HEK293T (cell line): ENCODE data around the gene CHMP4B.

Experiments
- CTCF ChIA-PET: fragments of 350-600 bp; formaldehyde crosslinking; extraction: SDS; loops from one replicate; lab custom pipeline; 2021; ENCODE audit warnings: antibody characterized with exemption, inconsistent platforms; lab: Yijun Ruan, JAX
- POLR2A ChIA-PET: fragments of 350-600 bp; formaldehyde crosslinking; extraction: SDS; loops from one replicate; lab custom pipeline; 2020; ENCODE audit warnings: antibody characterized with exemption, inconsistent platforms; lab: Yijun Ruan, JAX
- DNase-seq: peaks from one replicate; pipeline ENCODE4 v3.0.0; 2012; ENCODE audit warnings: mixed read lengths; ENCODE audit errors: extremely low spot score
- ARNT ChIP-seq: fragments of 450-650 bp; IDR thresholded peaks from 2 replicates; pipeline ENCODE4 v1.6.1; 2017; ENCODE audit warnings: mild to moderate bottlenecking
- BHLHE40 ChIP-seq: fragments of 450-650 bp; IDR thresholded peaks from 2 replicates; pipeline ENCODE4 v1.6.1; 2016; ENCODE audit warnings: mild to moderate bottlenecking, moderate library complexity, borderline replicate concordance
- CTBP1 ChIP-seq: fragments of 450-650 bp; IDR thresholded peaks from 2 replicates; pipeline ENCODE4 v1.6.1; 2016; ENCODE audit warnings: borderline replicate concordance
- ELF4 ChIP-seq: fragments of 450-650 bp; IDR thresholded peaks from 2 replicates; pipeline ENCODE4 v1.6.1; 2017; ENCODE audit warnings: antibody characterized with exemption
- FOXA1 ChIP-seq: fragments of 450-650 bp; IDR thresholded peaks from 2 replicates; pipeline ENCODE4 v1.6.1; 2016; ENCODE audit warnings: mild to moderate bottlenecking
- FOXK2 ChIP-seq: fragments of 450-650 bp; IDR thresholded peaks from 2 replicates; pipeline ENCODE4 v1.6.1; 2016; ENCODE audit warnings: mild to moderate bottlenecking
- FOXM1 ChIP-seq: fragments of 450-650 bp; IDR thresholded peaks from 2 replicates; pipeline ENCODE4 v1.6.1; 2017; ENCODE audit warnings: mild to moderate bottlenecking, borderline replicate concordance
- HDGF ChIP-seq: fragments of 450-650 bp; IDR thresholded peaks from 2 replicates; pipeline ENCODE4 v1.6.1; 2017; ENCODE audit warnings: antibody characterized with exemption, borderline replicate concordance
- L3MBTL2 ChIP-seq: fragments of 450-650 bp; conservative IDR thresholded peaks from 2 replicates; pipeline ENCODE4 v1.6.1; 2016; ENCODE audit warnings: mild to moderate bottlenecking
- LEF1 ChIP-seq: fragments of 450-650 bp; IDR thresholded peaks from 2 replicates; pipeline ENCODE4 v1.6.1; 2017; ENCODE audit warnings: mild to moderate bottlenecking, borderline replicate concordance
- NFRKB ChIP-seq: fragments of 450-650 bp; IDR thresholded peaks from 2 replicates; pipeline ENCODE4 v1.6.1; 2016; ENCODE audit warnings: mild to moderate bottlenecking, moderate library complexity
- SP1 ChIP-seq: fragments of 450-650 bp; IDR thresholded peaks from 2 replicates; pipeline ENCODE4 v1.6.1; 2017
- SUZ12 ChIP-seq: fragments of 450-650 bp; IDR thresholded peaks from 2 replicates; pipeline ENCODE4 v1.6.1; 2016; ENCODE audit warnings: mild to moderate bottlenecking
- TARDBP ChIP-seq: fragments of 450-650 bp; IDR thresholded peaks from 2 replicates; pipeline ENCODE4 v1.6.1; 2016
- ZNF384 ChIP-seq: fragments of 450-650 bp; IDR thresholded peaks from 2 replicates; pipeline ENCODE4 v1.6.1; 2016
- TF ChIP-seq, protein P1 (sequence below): fragments of 450-650 bp; IDR thresholded peaks from 2 replicates; pipeline ENCODE4 v1.6.1; 2016

Gene CHMP4B

DNA sequence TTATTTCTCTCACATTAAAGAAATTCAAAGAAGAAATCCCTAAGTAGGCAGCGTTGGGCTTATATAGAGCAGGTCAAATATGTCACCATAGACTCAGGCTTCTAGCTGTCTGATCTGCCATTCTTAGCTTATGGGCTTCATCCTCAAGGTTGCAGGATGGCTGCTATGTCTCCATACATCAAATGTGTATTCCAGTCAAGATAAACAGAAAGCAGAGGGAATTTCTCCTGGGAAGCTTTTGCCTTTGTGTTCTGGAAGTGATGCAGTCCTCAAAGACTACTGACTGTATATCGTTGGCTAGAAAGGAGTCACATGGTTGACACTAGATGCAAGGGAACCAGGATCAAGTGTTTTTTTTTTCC is 43.4 kb upstream of the CHMP4B start:
- ChIA-PET POLR2A (interaction anchor here (0.6 kb wide), 1 partner anchor 344 kb away, joined by 3 read pairs; the partner anchor contains the start of gene EIF2S2), CTCF (no interaction called here)
- TF ChIP-seq ARNT (no peak), FOXA1 (no peak), NFRKB (no peak)
- no peak for DNase-seq

DNA sequence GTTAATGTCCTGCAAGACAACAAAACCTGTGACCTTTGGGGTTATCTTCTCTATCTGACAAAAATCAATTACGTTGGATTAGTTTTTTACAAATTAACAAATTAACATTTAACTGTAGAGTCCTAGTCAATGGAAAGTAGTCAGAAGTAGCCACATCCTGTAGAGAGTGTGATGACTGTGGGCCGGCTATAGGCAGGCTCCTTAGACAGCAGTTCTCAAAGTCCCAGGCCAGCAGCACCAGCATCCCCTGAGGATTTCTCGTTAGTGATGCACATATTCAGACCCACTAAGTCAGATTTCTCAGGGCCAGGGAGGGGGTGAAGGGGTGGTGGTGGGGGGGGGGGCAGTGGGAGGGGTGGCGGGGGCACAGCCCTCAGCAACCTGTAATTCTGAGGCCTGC is 42.1 kb upstream of the CHMP4B start:
- POLR2A ChIA-PET = no interaction called here
- CTCF ChIA-PET = interaction anchor here (0.6 kb wide), 1 partner anchor 8 kb away, joined by 3 read pairs; no protein-coding TSS in a partner anchor
- TF ChIP-seq FOXK2 (no peak), FOXA1 (no peak), ZNF384 (no peak), SP1 (no peak), BHLHE40 (no peak), L3MBTL2 (no peak), LEF1 (no peak), HDGF (no peak), FOXM1 (no peak), NFRKB (no peak)
- TF ChIP-seq, protein P1, sequence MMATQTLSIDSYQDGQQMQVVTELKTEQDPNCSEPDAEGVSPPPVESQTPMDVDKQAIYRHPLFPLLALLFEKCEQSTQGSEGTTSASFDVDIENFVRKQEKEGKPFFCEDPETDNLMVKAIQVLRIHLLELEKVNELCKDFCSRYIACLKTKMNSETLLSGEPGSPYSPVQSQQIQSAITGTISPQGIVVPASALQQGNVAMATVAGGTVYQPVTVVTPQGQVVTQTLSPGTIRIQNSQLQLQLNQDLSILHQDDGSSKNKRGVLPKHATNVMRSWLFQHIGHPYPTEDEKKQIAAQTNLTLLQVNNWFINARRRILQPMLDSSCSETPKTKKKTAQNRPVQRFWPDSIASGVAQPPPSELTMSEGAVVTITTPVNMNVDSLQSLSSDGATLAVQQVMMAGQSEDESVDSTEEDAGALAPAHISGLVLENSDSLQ = no peak
- DNase-seq = no peak

DNA sequence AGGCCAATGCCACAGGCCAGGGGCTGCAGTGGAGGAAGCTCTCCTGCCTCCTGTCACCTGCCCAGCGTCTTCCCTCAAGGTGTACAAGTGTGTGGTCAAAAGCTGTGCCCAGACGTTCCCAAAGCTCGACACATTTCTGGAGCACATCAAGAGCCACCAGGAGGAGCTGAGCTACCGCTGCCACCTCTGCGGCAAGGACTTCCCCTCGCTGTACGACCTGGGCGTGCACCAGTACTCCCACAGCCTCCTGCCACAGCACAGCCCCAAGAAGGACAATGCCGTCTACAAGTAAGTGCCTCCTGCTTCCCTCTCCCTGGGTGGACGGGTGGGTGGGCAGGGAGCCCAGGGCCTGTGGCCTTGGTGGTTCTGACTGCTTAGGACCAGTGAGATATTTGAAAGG is 41.1 kb upstream of the CHMP4B start:
- TF ChIP-seq ELF4 = no peak
- TF ChIP-seq, protein P1 = no peak
- TF ChIP-seq ZNF384 = no peak
- no peak for TF ChIP-seq SP1
- TF ChIP-seq ARNT = no peak
- no peak for TF ChIP-seq TARDBP
- no peak for TF ChIP-seq FOXM1
- no peak for TF ChIP-seq L3MBTL2
- no peak for TF ChIP-seq BHLHE40
- TF ChIP-seq NFRKB = no peak
- no peak for TF ChIP-seq SUZ12
- no peak for TF ChIP-seq HDGF
- no peak for TF ChIP-seq LEF1
- no peak for TF ChIP-seq FOXK2
- TF ChIP-seq CTBP1 = no peak
- TF ChIP-seq FOXA1 = no peak
- POLR2A ChIA-PET = no interaction called here
- no peak for DNase-seq
- CTCF ChIA-PET = no interaction called here

DNA sequence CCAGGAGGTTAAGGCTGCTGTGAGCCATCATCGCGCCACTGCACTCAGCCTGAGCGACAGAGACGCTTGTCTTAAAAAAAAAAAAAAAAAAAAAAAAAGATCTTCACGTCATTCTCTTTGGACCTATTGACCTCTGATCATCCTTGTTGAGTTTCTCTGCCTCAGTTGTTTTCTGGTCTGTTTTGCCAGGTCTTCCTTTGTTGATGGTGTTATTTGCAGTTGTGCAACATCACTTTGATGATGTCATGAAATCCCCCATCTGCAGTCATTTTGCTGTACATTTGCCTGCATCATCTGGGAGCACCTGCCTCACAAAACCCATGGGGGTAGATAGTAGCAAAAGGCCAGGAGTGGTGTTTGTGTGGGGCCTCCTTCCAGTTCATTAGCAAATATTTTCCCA is 39.2 kb upstream of the CHMP4B start:
- ChIA-PET CTCF (no interaction called here), POLR2A (no interaction called here)
- TF ChIP-seq ZNF384 = 0 out of 2 replicates have a peak, but pooled peaks have one; percentile 25
- TF ChIP-seq FOXK2 = no peak
- DNase-seq = no peak

DNA sequence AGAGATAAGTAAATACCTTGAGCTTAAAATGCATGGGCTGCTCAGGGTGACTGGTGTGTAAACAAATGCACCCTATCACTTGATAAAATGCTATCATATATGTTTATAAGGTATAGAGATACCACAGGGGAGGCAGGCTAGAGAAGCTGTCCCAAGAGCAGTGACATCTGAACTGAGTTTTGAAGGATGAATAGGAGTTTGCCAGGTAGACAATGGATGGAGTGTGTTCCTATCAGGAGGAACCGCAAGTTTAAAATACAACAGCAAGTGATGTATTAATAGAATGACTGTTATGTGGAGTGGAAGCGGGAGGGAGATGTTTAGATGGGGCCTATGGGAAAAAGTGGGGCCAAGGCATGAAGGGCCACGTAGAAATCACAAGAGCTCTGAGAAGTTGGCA is 38.7 kb upstream of the CHMP4B start:
- CTCF ChIA-PET = no interaction called here
- no peak for DNase-seq
- POLR2A ChIA-PET = no interaction called here
- TF ChIP-seq, protein P1 = no peak
- TF ChIP-seq SUZ12 (no peak), NFRKB (no peak), BHLHE40 (no peak), ELF4 (no peak), ARNT (no peak), LEF1 (no peak), FOXA1 (no peak), ZNF384 (no peak), FOXM1 (no peak), SP1 (no peak), L3MBTL2 (no peak), HDGF (no peak), TARDBP (no peak), FOXK2 (no peak), CTBP1 (no peak)

DNA sequence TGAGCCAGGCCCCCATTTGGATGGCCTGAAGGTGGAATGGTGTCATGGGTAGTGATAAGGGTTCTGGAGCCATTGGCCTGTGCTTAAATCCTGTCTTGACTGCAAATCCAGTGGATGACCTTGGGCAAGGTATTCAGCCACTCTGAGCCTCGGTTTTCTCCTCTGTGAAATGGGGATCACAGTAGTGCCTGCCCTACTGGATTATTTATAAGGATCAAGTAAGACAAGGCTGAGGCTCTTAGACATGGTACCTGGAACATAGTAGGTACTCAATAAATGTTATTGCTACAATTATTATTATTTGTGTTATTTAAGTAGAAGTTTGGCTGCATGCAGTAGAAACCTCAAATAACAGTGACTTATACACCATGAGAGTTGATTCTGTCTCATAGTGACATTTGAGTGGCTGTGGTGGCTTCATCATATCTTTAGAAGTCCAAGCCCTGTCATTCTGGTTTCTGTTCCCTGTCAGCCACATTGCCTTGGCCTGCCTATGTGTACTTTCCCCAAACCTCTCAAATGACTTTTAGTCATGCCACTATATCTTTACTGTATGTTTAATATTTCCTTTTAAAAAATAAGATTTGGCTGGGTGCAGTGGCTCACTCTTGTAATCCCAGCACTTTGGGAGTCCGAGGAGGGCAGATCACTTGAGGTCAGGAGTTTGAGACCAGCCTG is 37.6 kb upstream of the CHMP4B start:
- CTCF ChIA-PET = no interaction called here
- POLR2A ChIA-PET = no interaction called here
- TF ChIP-seq L3MBTL2 (no peak), FOXK2 (no peak), SP1 (no peak)
- no peak for DNase-seq

DNA sequence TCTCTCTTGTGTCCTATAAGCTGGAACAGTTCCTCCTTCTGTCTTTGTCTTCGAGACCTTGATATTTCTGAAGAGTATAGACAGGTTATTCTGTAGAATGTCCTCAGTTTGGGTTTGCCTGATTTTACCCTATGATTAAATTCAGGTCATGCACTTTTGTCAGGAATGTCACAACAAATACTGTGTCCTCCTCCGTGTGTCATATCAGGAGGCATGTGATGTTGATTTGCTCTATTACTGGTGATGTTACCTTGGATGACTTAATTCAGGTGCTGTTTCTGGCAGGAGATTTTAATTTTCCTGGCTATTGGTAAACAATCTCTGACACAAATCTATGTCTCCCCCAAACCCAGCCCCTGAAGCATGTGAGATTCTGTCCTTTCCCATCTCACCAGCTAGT is 33.3 kb upstream of the CHMP4B start:
- ChIA-PET CTCF (no interaction called here), POLR2A (no interaction called here)
- no peak for TF ChIP-seq ELF4
- TF ChIP-seq NFRKB = no peak
- no peak for TF ChIP-seq L3MBTL2
- DNase-seq = no peak
